Measurements from ENCODE around the gene CEL.
"Not testable (repeated sequence)": the region's sequence is repeated elsewhere in the genome, so short reads cannot be mapped to it uniquely, and the experiment has no call there.

Gene CEL

DNA sequence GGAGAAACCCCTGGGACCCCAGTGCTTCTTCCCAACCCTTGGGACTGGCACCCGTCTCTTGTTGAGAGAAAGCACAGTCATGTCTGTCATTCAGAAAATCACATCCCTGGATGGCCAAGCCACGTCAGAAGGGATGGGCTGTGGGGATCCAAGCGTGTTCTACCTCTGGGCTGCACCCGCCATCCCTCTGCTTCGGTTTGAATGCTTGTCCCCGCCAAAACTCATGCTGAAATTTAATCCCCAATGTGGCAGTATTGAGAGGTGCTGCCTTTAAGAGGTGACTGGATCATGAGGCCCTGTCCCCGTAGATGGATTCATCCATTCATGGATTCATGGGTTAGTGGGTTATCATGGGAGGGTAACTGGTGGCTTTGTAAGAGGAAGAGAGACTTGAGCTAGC lies 27.0 kb downstream of the CEL start:
- DNase-seq (ENCODE audit: low read depth): no peak
- TF ChIP-seq, protein P1, sequence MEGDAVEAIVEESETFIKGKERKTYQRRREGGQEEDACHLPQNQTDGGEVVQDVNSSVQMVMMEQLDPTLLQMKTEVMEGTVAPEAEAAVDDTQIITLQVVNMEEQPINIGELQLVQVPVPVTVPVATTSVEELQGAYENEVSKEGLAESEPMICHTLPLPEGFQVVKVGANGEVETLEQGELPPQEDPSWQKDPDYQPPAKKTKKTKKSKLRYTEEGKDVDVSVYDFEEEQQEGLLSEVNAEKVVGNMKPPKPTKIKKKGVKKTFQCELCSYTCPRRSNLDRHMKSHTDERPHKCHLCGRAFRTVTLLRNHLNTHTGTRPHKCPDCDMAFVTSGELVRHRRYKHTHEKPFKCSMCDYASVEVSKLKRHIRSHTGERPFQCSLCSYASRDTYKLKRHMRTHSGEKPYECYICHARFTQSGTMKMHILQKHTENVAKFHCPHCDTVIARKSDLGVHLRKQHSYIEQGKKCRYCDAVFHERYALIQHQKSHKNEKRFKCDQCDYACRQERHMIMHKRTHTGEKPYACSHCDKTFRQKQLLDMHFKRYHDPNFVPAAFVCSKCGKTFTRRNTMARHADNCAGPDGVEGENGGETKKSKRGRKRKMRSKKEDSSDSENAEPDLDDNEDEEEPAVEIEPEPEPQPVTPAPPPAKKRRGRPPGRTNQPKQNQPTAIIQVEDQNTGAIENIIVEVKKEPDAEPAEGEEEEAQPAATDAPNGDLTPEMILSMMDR (IDR thresholded peaks at IDR 0.05; ENCODE audit: insufficient read depth, low read depth, low read length, missing control alignments): no peak
- H3K4me3 ChIP-seq (ENCODE audit: low read length): no peak overlapping the region

DNA sequence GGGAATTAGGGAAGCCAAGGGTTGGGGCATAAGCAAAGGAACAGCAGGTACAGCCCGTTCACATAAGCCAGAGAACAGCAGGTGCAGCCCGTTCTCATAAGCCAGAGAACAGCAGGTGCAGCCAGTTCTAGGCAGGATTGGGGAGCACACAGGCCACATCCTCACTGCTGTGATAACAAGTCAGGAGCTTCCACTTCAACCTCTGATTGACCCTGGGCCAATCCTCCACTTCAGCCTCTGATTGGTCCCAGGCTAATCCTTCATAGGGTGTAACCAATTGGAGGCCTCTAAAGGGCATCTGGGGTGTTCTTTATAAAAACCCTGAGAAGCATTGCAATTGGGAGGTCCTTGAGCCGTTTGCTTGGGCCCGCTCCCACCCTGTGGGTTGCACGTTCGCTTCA lies 27.5 kb downstream of the CEL start:
- no peak overlapping the region for H3K4me3 ChIP-seq (ENCODE audit: low read length)
- DNase-seq (ENCODE audit: low read depth): no peak
- TF ChIP-seq, protein P1 (IDR thresholded peaks at IDR 0.05; ENCODE audit: insufficient read depth, low read depth, low read length, missing control alignments): no peak

DNA sequence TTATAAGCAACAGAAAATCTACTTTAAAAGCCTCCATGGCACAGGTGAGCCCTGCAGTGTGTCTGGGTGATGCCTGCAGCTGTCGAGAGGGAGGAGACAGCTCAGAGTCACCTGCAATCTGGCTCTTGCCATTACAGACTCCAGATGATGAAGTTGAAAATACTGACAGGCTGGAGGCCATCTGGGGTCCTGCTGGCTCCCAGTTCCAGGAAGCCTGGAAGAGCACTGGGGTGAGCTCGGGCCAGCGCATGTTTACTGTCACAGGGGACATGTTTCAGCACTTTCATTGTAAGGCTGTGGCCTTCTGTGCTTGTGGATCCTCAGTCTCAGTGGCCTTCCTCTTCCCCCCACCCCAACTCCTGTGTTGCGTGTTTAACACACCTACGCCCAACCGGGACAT lies 28.4 kb downstream of the CEL start:
- TF ChIP-seq, protein P1 (IDR thresholded peaks at IDR 0.05; ENCODE audit: insufficient read depth, low read depth, low read length, missing control alignments): no peak
- H3K4me3 ChIP-seq (ENCODE audit: low read length): no peak overlapping the region
- no peak for DNase-seq (ENCODE audit: low read depth)

DNA sequence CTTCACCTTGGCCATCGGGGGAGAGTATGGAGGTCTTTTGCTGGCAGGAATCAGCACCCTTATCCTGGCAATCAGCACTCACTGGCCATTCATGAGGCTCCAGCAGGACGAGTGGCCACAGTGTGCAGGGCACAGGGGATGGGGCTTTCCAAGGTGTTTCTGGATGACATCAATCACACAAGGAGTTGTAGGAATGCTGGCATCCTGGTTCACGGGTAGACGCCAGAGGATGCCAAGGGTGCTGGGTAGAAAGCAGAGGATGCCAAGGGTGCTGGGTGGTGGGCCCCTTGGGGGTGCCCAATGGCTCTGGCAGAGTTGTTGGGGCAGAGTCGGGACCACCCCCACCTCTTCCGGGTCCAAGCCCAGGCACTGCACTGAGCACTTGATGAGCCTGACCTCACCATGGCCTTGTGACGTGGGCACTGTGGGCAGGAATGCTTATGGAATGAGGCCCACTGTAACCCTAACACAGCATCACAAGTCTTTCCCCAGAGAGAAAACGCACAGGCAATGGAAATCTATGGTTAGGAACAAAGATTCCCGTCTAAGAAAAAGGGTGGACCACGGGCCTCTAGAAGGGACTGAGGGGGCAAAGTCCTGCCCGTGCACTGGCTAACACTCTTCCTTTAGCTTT lies 29.1 kb downstream of the CEL start:
- TF ChIP-seq, protein P1 (IDR thresholded peaks at IDR 0.05; ENCODE audit: insufficient read depth, low read depth, low read length, missing control alignments): no peak
- no peak overlapping the region for H3K4me3 ChIP-seq (ENCODE audit: low read length)
- no peak for DNase-seq (ENCODE audit: low read depth)

DNA sequence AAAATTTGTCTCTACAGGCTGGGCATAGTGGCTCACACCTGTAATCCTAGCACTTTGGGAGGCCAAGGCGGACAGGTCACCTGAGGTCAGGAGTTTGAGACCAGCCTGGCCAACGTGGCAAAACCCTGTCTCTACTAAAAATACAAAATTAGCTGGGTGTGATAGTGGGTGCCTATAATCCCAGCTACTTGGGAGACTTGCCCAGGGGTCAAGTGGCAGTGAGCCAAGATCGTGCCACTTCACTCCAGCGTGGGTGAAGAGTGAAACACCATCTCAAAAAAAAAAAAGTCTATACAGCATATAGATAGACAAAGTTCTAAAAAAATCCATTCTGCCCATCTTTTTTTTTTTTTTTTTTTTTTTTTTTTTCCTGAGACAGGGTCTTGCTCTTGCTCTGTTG lies 32.6 kb downstream of the CEL start:
- DNase-seq (ENCODE audit: low read depth); H3K4me3 ChIP-seq (ENCODE audit: low read length): not testable (repeated sequence)

DNA sequence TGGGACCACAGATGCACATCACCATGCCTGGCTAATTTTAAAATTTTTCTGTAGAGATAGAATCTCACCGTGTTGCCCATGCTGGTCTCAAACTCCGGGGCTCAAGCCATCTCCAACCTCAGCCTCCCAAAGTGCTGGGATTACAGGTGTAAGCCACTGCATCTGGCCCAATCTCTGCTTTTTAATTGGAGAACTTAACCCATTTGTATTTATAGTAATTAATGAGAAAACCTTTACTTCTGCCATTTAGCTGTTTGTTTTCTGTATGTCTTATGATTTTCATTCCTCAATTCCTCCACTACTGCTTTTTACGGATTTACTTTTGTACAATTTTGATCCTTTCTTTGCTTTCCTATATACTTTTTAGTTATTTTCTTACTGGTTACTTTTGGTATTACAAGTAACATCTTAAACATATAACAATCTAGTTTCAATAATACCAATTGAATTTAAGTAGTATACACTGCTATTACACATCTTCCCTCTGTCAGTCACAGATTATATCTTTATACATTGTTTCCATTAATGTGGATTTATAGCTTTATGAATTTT lies 33.1 kb downstream of the CEL start:
- TF ChIP-seq, protein P1 (IDR thresholded peaks at IDR 0.05; ENCODE audit: insufficient read depth, low read depth, low read length, missing control alignments): no peak

DNA sequence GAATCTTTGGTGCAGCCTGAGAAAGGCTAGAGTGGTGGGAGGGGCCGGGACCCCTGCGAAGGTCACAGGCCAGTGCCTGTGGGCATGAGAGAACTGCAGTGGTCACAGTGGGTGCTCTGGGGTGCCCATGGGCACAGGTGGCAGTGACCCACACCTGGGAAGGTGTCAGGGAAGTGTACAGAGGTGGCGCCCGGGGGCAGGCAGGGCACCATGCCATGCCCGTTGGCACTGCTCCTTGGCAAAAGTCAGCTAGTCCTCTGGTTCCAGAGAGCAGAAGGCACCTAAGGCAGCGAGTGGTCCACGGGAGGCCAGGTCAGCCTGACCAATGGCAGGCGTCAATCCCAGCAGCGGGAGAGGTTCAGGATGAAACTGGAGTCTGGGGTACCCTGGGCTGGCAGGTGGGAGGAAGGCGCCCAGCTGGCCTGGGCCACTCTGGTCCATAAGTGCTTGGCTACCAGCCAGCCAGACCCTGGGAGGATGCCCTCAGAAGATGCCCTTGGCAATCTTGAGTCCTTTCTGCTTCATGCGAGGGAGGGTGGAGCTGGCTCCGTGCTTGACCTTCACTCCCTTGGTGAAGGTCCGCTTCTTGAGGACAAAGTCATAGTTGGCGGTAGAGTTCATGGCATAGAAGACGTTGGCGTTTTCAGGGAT lies 36.4 kb downstream of the CEL start:
- H3K4me3 ChIP-seq (ENCODE audit: low read length): no peak overlapping the region
- no peak for DNase-seq (ENCODE audit: low read depth)
- TF ChIP-seq, protein P1 (IDR thresholded peaks at IDR 0.05; ENCODE audit: insufficient read depth, low read depth, low read length, missing control alignments): no peak

More for the DNA sequence above, 33.1 kb downstream of the CEL start:
- H3K4me3 ChIP-seq (ENCODE audit: low read length): no peak overlapping the region
- no peak for DNase-seq (ENCODE audit: low read depth)

Measured in epithelial cell of esophagus (primary cell).